BLaER1 (cell line): Measurements from ENCODE around the gene SMC6.

Source experiments
- H3K27ac ChIP-seq: shearing (Covaris generic); formaldehyde crosslinking; 2 replicates; pipeline ENCODE4 v1.8.1; 2022
- H3K27me3 ChIP-seq: shearing (Covaris generic); formaldehyde crosslinking; 2 replicates; pipeline ENCODE4 v1.8.1; 2022
- H3K36me3 ChIP-seq: shearing (Covaris generic); formaldehyde crosslinking; 2 replicates; pipeline ENCODE4 v1.8.1; 2022
- H3K4me1 ChIP-seq: shearing (Covaris generic); formaldehyde crosslinking; 2 replicates; pipeline ENCODE4 v1.8.1; 2022
- H3K4me2 ChIP-seq: shearing (Covaris generic); formaldehyde crosslinking; 2 replicates; pipeline ENCODE4 v1.8.1; 2022
- H3K4me3 ChIP-seq: shearing (Covaris generic); formaldehyde crosslinking; 2 replicates; pipeline ENCODE4 v1.8.1; 2022
- H3K9ac ChIP-seq: shearing (Covaris generic); formaldehyde crosslinking; 2 replicates; pipeline ENCODE4 v1.8.1; 2022
- H3K9me3 ChIP-seq: shearing (Covaris generic); formaldehyde crosslinking; 2 replicates; pipeline ENCODE4 v1.8.1; 2022
- H4K20me1 ChIP-seq: shearing (Covaris generic); formaldehyde crosslinking; 2 replicates; pipeline ENCODE4 v1.8.1; 2022
- Cebpa-rat ChIP-seq: shearing (Covaris generic); IDR thresholded peaks from 2 replicates; pipeline ENCODE4 v1.8.1; 2022

The SMC6 gene

GRCh38 chr2:17729880-17730279, 23.7 kb downstream of the SMC6 start:
- no peak overlapping the region for H3K9ac ChIP-seq
- no peak for TF ChIP-seq Cebpa-rat
- H4K20me1 ChIP-seq = no peaks in the 10 kb centered on the region
- H3K27ac ChIP-seq = no peak overlapping the region
- H3K4me2 ChIP-seq = no peak overlapping the region
- H3K27me3 ChIP-seq = no peaks in the 10 kb centered on the region
- peaks cover 77% of the 10 kb centered on the region for H3K36me3 ChIP-seq
- no peaks in the 10 kb centered on the region for H3K9me3 ChIP-seq
- H3K4me3 ChIP-seq = no peak overlapping the region
- no peaks in the 10 kb centered on the region for H3K4me1 ChIP-seq

- H3K36me3 ChIP-seq = peaks cover 74% of the 10 kb centered on the region
- no peaks in the 10 kb centered on the region for H3K9me3 ChIP-seq
- no peaks in the 10 kb centered on the region for H3K4me1 ChIP-seq
- TF ChIP-seq Cebpa-rat = no peak
- no peak overlapping the region for H3K4me3 ChIP-seq
- H4K20me1 ChIP-seq = no peaks in the 10 kb centered on the region
- H3K27me3 ChIP-seq = no peaks in the 10 kb centered on the region
- H3K27ac ChIP-seq = no peak overlapping the region
- no peak overlapping the region for H3K4me2 ChIP-seq
- H3K9ac ChIP-seq = no peak overlapping the region
Observed at GRCh38 chr2:17728210-17728609, 25.4 kb downstream of the SMC6 start.

GRCh38 chr2:17719562-17720371, 33.8 kb downstream of the SMC6 start:
- H3K4me3 ChIP-seq = no peak overlapping the region
- H3K9ac ChIP-seq = no peak overlapping the region
- H3K36me3 ChIP-seq = peaks cover 84% of the 10 kb centered on the region
- H3K27me3 ChIP-seq = no peaks in the 10 kb centered on the region
- no peak for TF ChIP-seq Cebpa-rat
- no peak overlapping the region for H3K27ac ChIP-seq
- no peaks in the 10 kb centered on the region for H4K20me1 ChIP-seq
- H3K9me3 ChIP-seq = no peaks in the 10 kb centered on the region
- H3K4me2 ChIP-seq = no peak overlapping the region
- H3K4me1 ChIP-seq = no peaks in the 10 kb centered on the region

- Histone ChIP-seq H3K9me3 (no peaks in the 10 kb centered on the region), H3K4me2 (no peak overlapping the region), H3K27me3 (no peaks in the 10 kb centered on the region), H3K4me1 (no peaks in the 10 kb centered on the region), H3K4me3 (no peak overlapping the region), H3K36me3 (peaks cover 88% of the 10 kb centered on the region), H4K20me1 (no peaks in the 10 kb centered on the region), H3K27ac (no peak overlapping the region), H3K9ac (no peak overlapping the region)
- TF ChIP-seq Cebpa-rat = no peak
Observed at GRCh38 chr2:17718689-17719088, 34.9 kb downstream of the SMC6 start.

- no peak for TF ChIP-seq Cebpa-rat
- H3K9ac ChIP-seq = no peak overlapping the region
- H3K4me1 ChIP-seq = no peaks in the 10 kb centered on the region
- no peaks in the 10 kb centered on the region for H4K20me1 ChIP-seq
- H3K9me3 ChIP-seq = no peaks in the 10 kb centered on the region
- H3K4me3 ChIP-seq = no peak overlapping the region
- H3K27ac ChIP-seq = no peak overlapping the region
- no peaks in the 10 kb centered on the region for H3K27me3 ChIP-seq
- peaks cover 89% of the 10 kb centered on the region for H3K36me3 ChIP-seq
- no peak overlapping the region for H3K4me2 ChIP-seq
Observed at GRCh38 chr2:17717666-17718065, 35.9 kb downstream of the SMC6 start.

- H3K4me1 ChIP-seq = no peaks in the 10 kb centered on the region
- no peak overlapping the region for H3K9ac ChIP-seq
- peaks cover 84% of the 10 kb centered on the region for H3K36me3 ChIP-seq
- no peak for TF ChIP-seq Cebpa-rat
- H3K27ac ChIP-seq = no peak overlapping the region
- no peak overlapping the region for H3K4me2 ChIP-seq
- no peaks in the 10 kb centered on the region for H3K9me3 ChIP-seq
- H3K4me3 ChIP-seq = no peak overlapping the region
- H4K20me1 ChIP-seq = no peaks in the 10 kb centered on the region
- H3K27me3 ChIP-seq = no peaks in the 10 kb centered on the region
Observed at GRCh38 chr2:17713291-17713690, 40.3 kb downstream of the SMC6 start.

- H3K27ac ChIP-seq = no peak overlapping the region
- no peak overlapping the region for H3K9ac ChIP-seq
Observed at GRCh38 chr2:17710547-17711248, 42.9 kb downstream of the SMC6 start.

GRCh38 chr2:17709897-17710296, 43.7 kb downstream of the SMC6 start:
- H3K4me2 ChIP-seq = no peak overlapping the region
- no peaks in the 10 kb centered on the region for H3K27me3 ChIP-seq
- no peak overlapping the region for H3K4me3 ChIP-seq
- H3K27ac ChIP-seq = no peak overlapping the region
- no peaks in the 10 kb centered on the region for H4K20me1 ChIP-seq
- peaks cover 75% of the 10 kb centered on the region for H3K36me3 ChIP-seq
- H3K4me1 ChIP-seq = no peaks in the 10 kb centered on the region
- no peaks in the 10 kb centered on the region for H3K9me3 ChIP-seq
- no peak for TF ChIP-seq Cebpa-rat
- no peak overlapping the region for H3K9ac ChIP-seq

More at GRCh38 chr2:17710547-17711248, 42.9 kb downstream of the SMC6 start:
- Histone ChIP-seq H3K4me1 (no peaks in the 10 kb centered on the region), H4K20me1 (no peaks in the 10 kb centered on the region), H3K4me3 (no peak overlapping the region), H3K36me3 (peaks cover 74% of the 10 kb centered on the region), H3K4me2 (no peak overlapping the region), H3K9me3 (no peaks in the 10 kb centered on the region), H3K27me3 (no peaks in the 10 kb centered on the region)
- TF ChIP-seq Cebpa-rat = no peak

- Histone ChIP-seq H3K36me3 (peaks cover 74% of the 10 kb centered on the region), H4K20me1 (no peaks in the 10 kb centered on the region), H3K4me3 (no peak overlapping the region), H3K27me3 (no peaks in the 10 kb centered on the region), H3K27ac (no peak overlapping the region), H3K9ac (no peak overlapping the region), H3K4me2 (no peak overlapping the region), H3K9me3 (no peaks in the 10 kb centered on the region), H3K4me1 (no peaks in the 10 kb centered on the region)
- no peak for TF ChIP-seq Cebpa-rat
Observed at GRCh38 chr2:17708501-17708900, 45.1 kb downstream of the SMC6 start.

GRCh38 chr2:17706845-17707244, 46.8 kb downstream of the SMC6 start:
- Histone ChIP-seq H3K9me3 (peaks cover 6% of the 10 kb centered on the region), H3K4me2 (no peak overlapping the region), H3K9ac (no peak overlapping the region), H3K27ac (no peak overlapping the region), H4K20me1 (no peaks in the 10 kb centered on the region), H3K4me1 (no peaks in the 10 kb centered on the region), H3K36me3 (peaks cover 71% of the 10 kb centered on the region), H3K27me3 (no peaks in the 10 kb centered on the region), H3K4me3 (no peak overlapping the region)
- no peak for TF ChIP-seq Cebpa-rat
